ENCODE results near the gene CASP2.

- TF ChIP-seq, protein P1, sequence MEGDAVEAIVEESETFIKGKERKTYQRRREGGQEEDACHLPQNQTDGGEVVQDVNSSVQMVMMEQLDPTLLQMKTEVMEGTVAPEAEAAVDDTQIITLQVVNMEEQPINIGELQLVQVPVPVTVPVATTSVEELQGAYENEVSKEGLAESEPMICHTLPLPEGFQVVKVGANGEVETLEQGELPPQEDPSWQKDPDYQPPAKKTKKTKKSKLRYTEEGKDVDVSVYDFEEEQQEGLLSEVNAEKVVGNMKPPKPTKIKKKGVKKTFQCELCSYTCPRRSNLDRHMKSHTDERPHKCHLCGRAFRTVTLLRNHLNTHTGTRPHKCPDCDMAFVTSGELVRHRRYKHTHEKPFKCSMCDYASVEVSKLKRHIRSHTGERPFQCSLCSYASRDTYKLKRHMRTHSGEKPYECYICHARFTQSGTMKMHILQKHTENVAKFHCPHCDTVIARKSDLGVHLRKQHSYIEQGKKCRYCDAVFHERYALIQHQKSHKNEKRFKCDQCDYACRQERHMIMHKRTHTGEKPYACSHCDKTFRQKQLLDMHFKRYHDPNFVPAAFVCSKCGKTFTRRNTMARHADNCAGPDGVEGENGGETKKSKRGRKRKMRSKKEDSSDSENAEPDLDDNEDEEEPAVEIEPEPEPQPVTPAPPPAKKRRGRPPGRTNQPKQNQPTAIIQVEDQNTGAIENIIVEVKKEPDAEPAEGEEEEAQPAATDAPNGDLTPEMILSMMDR (conservative IDR thresholded peaks at IDR 0.05 in 1 of 2, IDR thresholded peaks at IDR 0.05 in 1 of 2; ENCODE audit: low read depth in 1 of 2, low read length in 2 of 2): no peak
- TF ChIP-seq EZH2 (IDR thresholded peaks at IDR 0.05; ENCODE audit: low read length, missing control alignments): no peak
Observed at GRCh38 chr7:143243111-143243510, 45.0 kb upstream of the CASP2 start.

All from fibroblast of lung (primary cell).